ELF-1 (cell line): Measurements from ENCODE around the gene NWD2.

Source experiments
- DNase-seq: peaks from one replicate; pipeline ENCODE4 v3.0.0-alpha.2; 2016; ENCODE audit warnings: low read depth, low spot score

NWD2 gene

DNA sequence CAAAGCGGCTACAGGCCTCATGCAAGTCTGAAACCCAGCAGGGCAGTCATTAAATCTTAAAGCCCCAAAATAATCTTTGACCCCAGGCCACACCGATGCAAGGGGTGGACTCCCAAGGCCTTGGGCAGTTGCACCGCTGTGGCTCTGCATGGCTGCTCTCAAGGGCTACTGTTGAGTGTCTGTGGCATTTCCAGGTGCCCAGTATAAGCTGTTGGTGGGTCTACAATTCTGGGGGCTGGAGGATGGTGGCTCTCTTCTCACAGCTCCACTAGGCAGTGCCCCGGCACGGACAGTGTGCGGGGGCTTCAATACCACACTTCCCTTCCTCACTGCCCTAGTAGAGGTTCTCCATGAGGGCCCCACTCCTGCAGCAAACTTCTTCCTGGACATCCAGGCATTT lies 60.1 kb downstream of the NWD2 start:
- DNase-seq = no peak

DNA sequence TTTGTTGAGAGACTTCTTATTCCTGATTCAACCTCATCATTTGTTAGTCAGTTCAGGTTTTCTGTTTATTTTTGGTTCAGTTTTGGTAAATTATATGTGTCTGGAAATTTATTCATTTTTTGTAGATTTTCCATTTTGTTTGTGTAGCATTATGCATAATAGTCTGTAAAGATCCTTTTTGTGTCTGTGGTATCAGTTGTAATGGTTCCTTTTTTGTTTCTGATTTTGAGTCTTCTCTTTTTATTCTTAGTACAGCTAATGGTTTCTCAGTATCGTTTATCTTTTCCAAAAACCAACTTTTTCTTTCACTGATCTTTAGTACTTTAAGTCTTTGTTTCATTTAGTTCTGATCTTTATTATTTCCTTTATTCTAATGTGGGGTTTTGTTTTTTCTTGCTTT lies 61.4 kb downstream of the NWD2 start:
- no peak for DNase-seq

DNA sequence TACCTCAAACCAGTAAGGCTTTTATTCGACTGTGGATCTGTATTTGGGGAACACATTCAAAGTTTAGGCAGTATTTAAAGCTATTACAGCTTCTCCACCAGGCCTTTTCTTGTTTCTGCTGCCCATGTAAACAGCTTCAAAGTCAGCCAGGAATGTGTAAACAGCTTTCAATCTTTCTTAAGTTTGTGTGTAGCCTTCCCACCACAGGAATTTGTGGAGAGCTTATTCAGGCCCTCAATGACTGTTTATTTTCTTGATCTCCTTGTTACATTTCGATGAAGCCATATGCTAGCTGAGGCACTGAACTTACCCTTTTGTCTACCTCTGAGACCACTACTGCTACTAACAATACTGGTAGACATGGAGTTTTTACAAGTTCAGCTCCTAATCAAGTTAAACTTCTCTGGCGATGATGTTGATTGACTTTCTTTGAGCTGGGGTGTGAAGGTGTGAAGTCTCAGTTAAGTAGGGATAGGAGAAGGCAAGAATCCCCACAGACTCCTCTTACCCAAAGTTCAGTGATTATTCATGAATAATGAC lies 72.6 kb downstream of the NWD2 start:
- DNase-seq = peak; percentile 19

DNA sequence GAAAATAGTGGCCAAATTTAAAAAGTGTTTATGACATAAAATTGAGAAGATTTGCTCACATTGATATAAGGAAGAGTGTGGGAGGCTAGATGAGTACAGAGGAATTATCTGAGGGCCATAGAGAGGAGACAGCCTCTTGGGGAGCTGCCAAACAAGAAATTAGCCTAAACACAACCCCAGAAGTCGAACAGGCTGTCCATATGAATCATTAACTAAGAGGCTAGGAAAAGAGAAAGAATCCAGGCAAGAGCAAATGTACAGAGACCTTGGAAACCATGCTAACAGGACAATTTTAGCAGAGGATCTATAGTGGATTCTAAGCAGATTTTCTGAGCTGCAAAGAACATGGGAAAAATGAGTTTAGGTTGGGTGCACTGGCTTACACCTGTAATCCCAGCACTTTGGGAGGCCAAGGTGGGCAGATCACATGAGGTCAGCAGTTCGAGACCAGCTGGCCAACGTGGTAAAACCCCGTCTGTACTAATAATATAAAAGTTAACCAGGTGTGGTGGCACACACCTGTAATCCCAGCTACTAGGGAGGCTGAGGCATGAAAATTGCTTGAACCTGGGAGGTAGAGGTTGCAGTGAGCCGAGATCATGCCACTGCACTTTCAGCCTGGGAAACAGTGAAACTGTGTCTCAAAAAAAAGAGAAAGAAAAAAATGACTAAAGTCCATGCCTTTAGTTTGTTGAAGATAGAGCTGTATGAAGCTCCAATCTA lies 76.1 kb downstream of the NWD2 start:
- DNase-seq = no peak

DNA sequence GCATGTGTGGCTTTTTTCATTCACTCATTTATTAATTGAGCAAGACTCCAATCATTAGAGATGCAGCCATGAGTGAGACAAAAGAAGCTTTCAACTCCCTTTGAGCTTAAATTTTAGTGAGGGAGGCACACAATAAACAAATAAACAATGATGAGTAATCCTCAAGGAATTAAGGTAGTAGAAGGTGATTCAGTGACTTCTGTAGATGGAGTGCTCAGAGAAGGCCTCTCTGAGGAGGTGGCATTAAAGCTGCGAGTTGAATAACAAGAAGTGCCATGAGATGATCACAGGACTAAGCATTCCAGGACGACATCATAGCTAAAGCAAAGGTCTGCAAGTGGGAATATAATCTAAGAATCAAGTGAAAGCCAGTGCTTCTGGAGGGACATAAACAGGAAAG lies 77.6 kb downstream of the NWD2 start:
- peak; percentile 3 for DNase-seq

DNA sequence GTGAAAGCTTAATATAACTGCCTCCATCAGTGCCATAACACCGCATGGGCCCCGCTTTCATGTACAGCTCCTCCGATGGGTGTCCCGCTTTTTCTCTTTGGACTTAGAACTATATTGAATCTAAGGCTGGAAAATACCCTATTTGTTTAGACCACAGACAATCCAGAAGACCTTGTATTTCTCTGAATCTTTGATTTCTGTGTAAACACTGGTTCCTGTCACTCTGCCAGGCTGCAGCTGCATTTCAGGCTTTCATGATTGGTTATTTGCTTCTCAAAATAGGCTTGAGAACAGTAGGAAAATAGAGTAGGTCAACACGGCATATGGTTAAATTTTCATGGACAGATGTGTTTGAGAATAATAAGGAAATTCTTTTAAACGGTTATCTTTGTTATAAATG lies 80.0 kb downstream of the NWD2 start:
- no peak for DNase-seq

DNA sequence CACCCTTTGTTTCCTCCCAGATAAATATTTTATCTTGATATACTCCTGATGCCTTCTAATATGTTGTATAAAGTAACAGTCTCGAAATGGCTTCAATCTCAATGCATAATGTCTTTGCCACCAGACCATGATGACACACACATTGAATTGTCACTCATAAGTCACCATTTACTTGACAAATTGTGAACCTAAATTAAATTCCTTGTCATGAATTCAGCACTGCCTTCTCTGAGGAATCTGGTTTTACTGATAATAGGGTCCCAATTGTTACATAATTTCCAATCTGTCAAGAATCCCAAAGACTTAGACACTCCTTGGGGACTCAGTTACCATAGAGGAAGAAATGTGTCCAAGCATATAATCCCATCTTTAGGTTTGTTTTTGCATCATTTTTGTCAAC lies 82.3 kb downstream of the NWD2 start:
- no peak for DNase-seq

DNA sequence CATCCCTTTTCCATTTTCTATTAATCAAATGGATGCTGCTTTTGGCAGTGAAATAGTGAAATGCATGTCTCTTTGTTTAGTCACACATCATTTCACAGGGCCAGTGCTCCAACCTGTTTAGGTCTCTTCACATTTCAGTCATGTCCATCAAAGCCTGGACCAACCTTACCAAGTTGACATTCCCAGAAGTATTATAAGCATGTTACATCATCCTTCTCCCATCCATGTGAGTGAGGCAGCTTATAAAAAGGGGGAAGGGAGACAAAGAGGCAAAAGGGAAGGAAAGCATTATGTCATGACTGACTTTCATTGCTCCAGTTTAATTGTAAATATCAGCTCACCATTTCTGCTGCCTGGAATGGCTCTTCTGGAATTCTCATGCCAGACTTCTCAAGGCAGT lies 94.4 kb downstream of the NWD2 start:
- no peak for DNase-seq

DNA sequence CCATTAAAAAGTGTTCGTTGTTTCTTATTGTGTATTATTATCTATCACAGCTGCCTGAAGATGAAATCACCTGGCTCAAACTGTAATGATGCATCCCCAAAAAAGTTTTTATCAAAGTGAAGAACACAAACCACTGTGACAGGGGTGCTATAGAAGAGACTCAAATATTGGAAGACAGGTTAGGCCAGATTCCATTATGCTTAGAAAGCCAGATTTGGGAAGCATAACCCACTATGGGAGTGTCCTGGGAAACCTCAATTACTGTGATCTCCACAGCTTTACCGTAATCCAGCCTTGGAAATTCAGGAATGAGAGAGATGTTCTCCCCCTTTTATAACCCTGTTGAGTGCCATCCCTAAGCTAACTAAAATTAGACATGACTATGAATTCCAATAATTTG lies 114.2 kb downstream of the NWD2 start:
- no peak for DNase-seq

DNA sequence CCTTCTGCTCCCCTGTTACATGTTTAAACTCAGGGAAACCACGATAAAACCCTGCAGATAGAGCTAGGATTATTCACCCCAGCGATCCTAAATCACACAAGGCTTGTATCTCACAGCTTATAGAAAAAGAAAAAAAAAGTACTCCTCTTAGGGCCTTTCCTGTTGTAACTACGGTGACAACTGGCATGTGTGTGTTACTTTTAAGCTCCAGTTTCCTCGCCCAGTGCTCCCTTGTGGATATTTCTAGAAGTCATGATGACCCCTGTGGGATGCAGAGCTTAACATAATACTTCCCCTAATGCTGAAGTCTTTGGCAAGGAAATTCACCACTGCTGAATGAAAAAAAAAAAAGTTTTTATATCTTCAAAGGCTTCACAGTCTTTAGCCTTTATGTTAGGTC lies 114.7 kb downstream of the NWD2 start:
- no peak for DNase-seq

DNA sequence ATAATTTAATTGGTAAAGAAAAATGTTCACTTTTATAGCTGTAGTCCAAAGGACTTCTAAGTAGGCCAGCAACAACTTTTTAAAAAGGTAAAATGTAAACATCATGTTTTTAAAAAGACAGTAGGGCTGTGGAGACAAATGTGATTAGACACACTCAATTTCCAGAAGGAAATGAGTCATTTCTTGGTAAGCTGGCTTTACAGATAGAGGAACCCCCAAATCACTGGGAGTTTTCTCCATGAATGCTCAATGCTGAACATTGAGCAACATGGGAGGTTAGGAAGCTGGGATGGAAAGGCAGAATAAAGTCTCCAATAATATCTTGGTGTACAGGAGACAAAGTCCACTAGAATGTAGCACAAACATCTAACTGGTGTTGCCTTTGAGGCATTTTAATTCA lies 121.3 kb downstream of the NWD2 start:
- DNase-seq = no peak

DNA sequence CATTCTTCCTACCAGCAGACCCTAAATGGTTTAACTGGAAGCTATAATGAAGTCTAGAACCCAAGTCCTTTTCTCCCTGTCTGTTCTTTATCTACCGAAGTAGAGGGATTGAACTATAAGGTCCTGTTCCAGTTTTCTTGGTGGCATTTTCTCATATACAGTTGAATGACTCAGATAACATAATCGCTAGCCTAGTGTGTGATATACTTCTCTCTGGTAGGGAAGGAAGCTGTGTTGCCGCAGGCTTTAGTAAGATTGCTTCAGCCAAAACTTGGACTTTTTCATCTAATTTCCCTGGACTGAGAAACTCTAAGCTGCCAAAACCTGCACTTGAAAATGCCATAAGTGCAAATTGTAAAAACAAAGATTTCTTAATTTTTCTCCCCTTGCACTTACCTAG lies 123.4 kb downstream of the NWD2 start:
- no peak for DNase-seq

DNA sequence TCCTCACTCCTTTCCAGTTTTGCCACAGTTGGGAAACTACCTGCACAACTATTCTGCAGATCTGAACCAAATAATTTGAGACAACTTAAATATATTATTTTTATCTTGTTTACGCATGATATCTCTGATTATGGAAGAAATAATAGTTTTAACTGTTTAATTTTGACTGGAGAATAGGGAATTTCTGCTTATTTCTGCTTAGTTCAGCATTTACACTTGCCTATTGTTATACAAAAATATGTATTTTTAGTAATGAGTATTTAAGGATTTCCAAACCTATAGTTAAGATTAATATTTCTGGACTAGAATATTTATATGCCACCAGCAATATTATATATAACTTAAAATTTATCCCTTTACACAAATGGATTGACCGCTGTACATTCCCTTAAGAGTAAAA lies 125.5 kb downstream of the NWD2 start:
- no peak for DNase-seq

DNA sequence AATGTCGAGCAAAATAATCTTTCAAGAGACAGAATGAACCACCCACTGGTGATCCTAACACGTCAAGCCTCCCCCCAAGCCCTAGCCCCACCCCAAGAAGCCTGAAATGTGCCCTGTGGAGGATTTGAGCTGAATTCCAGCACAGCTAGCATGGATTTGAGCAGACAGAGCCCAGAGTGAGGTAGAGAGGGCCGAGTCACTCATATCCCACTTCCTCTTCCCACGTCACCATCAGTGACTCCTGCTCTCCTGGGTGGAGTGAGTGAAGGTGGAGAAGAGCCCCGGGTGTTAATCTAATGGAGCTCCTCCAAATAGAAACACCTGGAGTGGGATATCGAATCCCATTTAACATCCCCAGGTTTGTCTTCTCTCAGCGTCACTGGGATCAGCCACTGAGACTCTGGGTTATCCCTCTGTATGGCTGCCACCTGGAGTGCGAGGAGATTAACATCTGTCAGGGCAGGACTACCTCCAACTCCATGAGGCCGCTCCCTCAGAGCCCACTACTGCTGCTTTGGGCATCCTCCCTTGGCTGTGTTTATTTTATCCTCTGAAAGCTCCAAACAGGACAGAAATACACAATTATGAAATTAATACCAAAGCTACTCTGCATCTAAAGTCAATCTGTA lies 136.6 kb downstream of the NWD2 start:
- peak; percentile 10 for DNase-seq

DNA sequence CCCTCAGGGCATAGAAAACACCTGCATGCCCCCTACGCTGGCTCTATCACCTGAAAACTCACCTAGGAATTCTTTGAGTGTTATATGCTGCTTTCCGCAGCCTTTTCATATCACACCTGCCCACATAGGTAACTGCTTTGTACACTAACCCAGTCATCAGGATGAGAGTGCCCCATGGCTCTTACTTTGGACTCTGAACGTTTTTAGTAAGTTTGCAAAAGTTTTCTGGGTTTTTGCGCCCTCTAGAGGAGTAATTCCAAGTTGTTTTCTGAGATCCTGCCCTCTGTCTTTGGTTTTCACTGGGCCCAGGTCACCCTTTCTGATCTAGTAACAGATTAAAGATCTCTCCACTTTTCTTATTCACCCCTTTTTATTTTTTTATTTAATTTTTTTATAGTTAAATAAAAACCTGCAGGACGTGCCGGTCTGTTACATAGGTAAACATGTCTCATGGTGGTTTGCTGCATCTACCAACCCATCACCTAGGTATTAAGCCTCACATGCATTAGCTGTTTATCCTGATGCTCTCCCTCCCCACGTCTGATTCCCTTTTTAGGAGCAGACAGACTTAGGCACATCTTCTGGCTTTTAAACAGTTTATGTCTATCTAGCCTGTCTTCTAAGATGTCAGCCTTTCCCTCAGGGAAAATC lies 139.2 kb downstream of the NWD2 start:
- DNase-seq = peak; percentile 79

DNA sequence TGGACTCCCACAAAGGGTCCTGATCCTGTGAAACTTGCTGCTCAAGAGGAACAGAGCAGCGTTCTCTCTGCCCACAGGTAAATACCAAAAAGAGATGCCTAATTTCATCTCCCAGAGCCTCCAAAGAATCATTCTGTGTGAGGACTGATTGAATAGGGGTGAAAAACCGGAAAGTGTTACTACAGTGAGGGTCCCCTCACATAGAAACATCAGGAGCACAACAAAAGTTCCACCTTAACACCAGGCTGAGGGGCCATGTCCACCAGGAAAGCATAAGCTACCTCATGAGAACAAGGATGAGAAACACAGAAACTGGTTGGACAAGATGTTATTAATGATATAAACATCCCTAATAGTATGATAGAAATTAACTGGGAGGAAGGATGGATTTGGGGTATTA lies 140.9 kb downstream of the NWD2 start:
- DNase-seq = no peak

DNA sequence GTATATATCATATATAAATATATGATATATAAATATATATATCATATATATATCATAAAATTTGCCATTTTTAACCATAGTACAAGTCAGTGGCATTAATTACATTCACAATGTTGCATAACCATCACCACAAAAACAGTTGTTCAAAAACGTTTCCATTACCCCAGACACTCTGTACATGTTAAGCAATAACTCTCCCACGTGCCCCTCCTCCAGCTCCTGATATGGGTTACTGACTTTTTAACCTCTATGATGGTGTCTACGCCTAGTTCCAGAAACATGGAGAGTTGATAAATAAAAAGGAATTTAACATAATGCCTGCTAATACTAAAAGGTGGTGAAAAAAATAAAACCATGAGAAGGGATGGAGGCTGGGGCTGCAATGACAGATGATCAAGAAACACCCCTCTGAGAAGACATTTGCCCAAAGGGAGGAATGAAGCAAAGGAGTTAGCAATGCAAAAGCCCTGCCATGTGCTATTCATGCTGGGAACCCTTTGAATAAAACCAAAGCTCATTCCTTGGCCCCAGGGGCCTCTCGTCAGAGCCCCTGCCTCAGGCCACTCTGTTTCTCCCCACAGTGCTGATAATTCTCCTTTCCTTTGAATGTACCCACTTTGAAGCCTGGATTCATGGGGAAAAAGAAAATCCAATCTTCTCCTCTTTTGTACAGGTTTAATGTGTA lies 144.3 kb downstream of the NWD2 start:
- DNase-seq = peak; percentile 87

DNA sequence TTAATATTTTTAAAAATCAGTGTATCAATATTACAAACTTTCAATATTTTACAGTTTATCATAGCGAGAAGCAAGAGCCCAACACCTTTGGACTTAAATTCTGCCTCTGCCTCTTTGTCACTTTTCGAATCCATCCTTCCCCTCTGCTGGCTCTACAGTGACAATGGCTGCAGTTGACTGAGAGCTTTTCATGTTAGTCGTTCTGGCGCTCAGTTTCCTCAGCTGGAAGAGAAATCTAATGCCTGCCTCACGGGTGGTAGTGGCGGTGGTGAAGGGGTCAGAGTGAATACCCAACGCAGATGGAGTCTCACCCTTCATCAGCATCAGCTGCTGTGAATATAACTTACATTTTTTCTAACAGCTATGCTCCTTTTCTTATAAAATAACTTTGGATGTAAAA lies 144.8 kb downstream of the NWD2 start:
- DNase-seq = no peak

DNA sequence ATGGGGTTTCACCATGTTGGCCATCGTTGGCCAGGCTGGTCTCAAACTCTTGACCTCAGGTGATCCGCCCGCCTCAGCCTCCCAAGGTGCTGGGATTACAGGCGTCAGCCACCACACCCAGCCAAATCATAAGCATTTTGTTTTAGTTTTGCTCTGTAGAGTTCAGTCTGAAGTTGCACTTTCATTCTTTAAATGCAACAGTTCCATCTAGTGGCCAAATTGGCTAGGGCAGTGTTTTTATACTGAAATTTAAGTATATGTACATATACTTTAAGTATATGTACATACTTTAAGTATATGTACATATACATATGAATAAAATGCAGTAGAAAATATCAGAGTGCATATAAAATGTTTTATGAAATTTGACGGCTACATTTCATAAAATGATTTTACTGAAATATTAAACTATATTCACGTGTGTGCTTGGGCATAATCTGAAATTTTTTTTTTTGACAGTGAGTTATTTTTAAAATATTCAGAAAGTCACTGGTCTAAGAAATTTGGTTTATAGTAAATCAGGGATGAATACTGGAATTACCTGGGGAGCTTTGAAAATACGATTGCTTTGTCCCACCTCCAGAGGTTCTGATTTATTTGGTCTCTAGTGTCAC lies 145.5 kb downstream of the NWD2 start:
- DNase-seq = peak; percentile 55

DNA sequence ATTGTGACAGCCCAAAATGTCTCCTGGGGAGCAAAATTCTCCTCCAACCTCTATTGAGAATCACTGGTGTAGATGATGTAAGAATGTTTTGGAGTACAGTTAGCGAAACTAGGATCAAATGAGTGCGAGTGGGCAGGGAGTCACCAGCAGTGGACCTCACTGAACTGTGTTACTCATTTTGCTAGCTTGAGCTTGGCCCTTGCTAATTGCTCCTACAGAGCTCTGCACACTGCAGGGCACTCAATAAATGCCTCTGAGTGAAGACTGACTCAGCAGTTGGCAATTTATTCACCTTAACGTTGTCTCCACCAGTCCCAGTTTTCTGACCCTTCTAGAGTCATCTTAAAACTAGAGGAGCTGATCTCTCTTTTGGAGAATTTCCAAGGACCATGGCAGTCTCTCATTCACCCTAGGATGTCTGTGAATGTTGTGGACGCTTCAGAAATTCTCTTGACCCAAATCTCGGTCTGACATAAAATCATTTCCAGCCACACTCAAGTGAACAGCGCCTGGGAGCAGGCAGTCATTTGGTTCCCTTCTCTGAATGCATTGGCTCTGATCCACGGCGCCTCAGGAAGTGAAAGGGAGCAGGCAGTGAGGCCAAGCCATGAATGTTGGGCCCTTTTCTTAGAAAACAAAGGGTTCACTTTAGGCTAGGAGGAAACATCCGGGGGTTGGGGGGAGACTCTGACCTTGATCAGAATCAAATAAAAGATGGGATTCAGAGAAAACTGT lies 148.1 kb downstream of the NWD2 start:
- DNase-seq = no peak

DNA sequence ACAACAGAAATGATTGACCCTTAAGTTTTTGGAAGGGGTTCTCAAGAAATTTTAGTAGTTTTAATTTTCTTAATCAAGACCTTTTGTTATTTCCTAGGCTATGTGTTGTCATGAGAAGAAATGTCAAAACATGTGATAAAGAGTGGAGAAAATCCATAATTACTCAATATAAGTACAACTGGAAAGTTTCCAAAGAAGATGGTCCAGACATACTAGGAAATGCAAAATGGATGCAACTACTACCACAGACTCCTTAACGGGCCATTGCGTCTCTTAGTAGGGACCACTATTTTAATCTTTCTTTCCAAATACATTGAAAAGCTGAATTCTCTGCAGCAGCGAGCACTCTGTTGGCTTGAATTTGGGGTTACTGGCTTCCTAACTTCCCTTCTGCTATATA lies 148.8 kb downstream of the NWD2 start:
- DNase-seq = no peak
